HEK293 (cell line): ENCODE results near the gene SMIM20.

Experiments used
- CTCF ChIA-PET: fragments of 350-600 bp; formaldehyde crosslinking; extraction: SDS; loops from one replicate; lab custom pipeline; 2021; ENCODE audit warnings: antibody characterized with exemption; lab: Yijun Ruan, JAX
- POLR2A ChIA-PET: fragments of 300-600 bp; formaldehyde crosslinking; extraction: SDS; loops from one replicate; lab custom pipeline; 2020; ENCODE audit warnings: antibody characterized with exemption, inconsistent platforms; lab: Yijun Ruan, JAX
- H3K27ac ChIP-seq: fragments of 200-500 bp; sonication (Bioruptor generic); 2 replicates; pipeline ENCODE4 v1.5.1; 2014; ENCODE audit warnings: low read depth, low read length, control low read depth, inconsistent platforms; ENCODE audit errors: extremely low read depth
- H3K36me3 ChIP-seq, 2 experiments: fragments of 200-500 bp in 1 of 2; sonication (Bioruptor generic) in 1 of 2; 1 replicate in 1 of 2; 2 replicates in 1 of 2; pipeline ENCODE4 v1.5.1; 2014 to 2017; ENCODE audit warnings: inconsistent platforms in 2 of 2, low read length in 2 of 2; ENCODE audit not compliant: control insufficient read depth in 2 of 2, insufficient read depth in 1 of 2
- H3K4me1 ChIP-seq: fragments of 200-500 bp; sonication (Bioruptor generic); 2 replicates; pipeline ENCODE4 v1.5.1; 2014; ENCODE audit warnings: mild to moderate bottlenecking, low read length, inconsistent platforms; ENCODE audit not compliant: control insufficient read depth, insufficient read depth
- H3K4me3 ChIP-seq: 2 replicates; pipeline ENCODE4 v1.5.1; 2011; ENCODE audit warnings: low read depth, mild to moderate bottlenecking, control low read depth, low read length, moderate library complexity
- H3K9me3 ChIP-seq: fragments of 200-500 bp; sonication (Bioruptor generic); 2 replicates; pipeline ENCODE4 v1.5.1; 2014; ENCODE audit warnings: low read depth, low read length, inconsistent platforms; ENCODE audit not compliant: control insufficient read depth, insufficient read depth
- FEZF1 ChIP-seq: fragments of 450-650 bp; formaldehyde crosslinking; IDR thresholded peaks from 2 replicates; pipeline ENCODE4 v1.5.1; 2016; ENCODE audit warnings: missing biosample characterization, missing genetic modification characterization
- IKZF3 ChIP-seq: fragments of 450-650 bp; IDR thresholded peaks from 2 replicates; pipeline ENCODE4 v1.5.0; 2018; ENCODE audit warnings: missing biosample characterization, mild to moderate bottlenecking, missing genetic modification characterization, moderate library complexity
- INSM2 ChIP-seq: fragments of 450-650 bp; formaldehyde crosslinking; IDR thresholded peaks from 2 replicates; pipeline ENCODE4 v1.5.1; 2016; ENCODE audit warnings: missing biosample characterization, missing genetic modification characterization
- PATZ1 ChIP-seq: fragments of 450-650 bp; formaldehyde crosslinking; IDR thresholded peaks from 2 replicates; pipeline ENCODE4 v1.5.1; 2016; ENCODE audit warnings: missing biosample characterization, missing genetic modification characterization
- SETDB1 ChIP-seq: IDR thresholded peaks from one replicate; pipeline ENCODE4 v1.6.1; 2017; ENCODE audit warnings: mild to moderate bottlenecking, low read length, moderate library complexity, mixed read lengths; ENCODE audit not compliant: insufficient read length
- SP7 ChIP-seq: fragments of 450-650 bp; formaldehyde crosslinking; IDR thresholded peaks from 2 replicates; pipeline ENCODE4 v1.5.1; 2016; ENCODE audit warnings: missing biosample characterization, missing genetic modification characterization
- ZBTB21 ChIP-seq: fragments of 450-650 bp; formaldehyde crosslinking; IDR thresholded peaks from 2 replicates; pipeline ENCODE4 v1.5.1; 2017; ENCODE audit warnings: missing biosample characterization, missing genetic modification characterization
- ZBTB44 ChIP-seq: fragments of 450-650 bp; IDR thresholded peaks from 2 replicates; pipeline ENCODE4 v1.5.1; 2018; ENCODE audit warnings: missing biosample characterization, mild to moderate bottlenecking, missing genetic modification characterization
- ZFP69B ChIP-seq: fragments of 450-650 bp; formaldehyde crosslinking; IDR thresholded peaks from 2 replicates; pipeline ENCODE4 v1.5.1; 2016; ENCODE audit warnings: missing biosample characterization, missing genetic modification characterization
- ZNF148 ChIP-seq: fragments of 450-650 bp; formaldehyde crosslinking; IDR thresholded peaks from 2 replicates; pipeline ENCODE4 v1.5.0; 2017; ENCODE audit warnings: missing biosample characterization, missing genetic modification characterization, borderline replicate concordance
- ZNF175 ChIP-seq: fragments of 450-650 bp; formaldehyde crosslinking; IDR thresholded peaks from 2 replicates; pipeline ENCODE4 v1.5.1; 2016; ENCODE audit warnings: missing biosample characterization, missing genetic modification characterization
- ZNF211 ChIP-seq: fragments of 450-650 bp; formaldehyde crosslinking; IDR thresholded peaks from 2 replicates; pipeline ENCODE4 v1.5.1; 2016; ENCODE audit warnings: low read depth, missing biosample characterization, missing genetic modification characterization
- ZNF280D ChIP-seq: fragments of 450-650 bp; formaldehyde crosslinking; IDR thresholded peaks from 2 replicates; pipeline ENCODE4 v1.5.1; 2016; ENCODE audit warnings: missing biosample characterization, missing genetic modification characterization
- ZNF433 ChIP-seq: fragments of 450-650 bp; formaldehyde crosslinking; IDR thresholded peaks from 2 replicates; pipeline ENCODE4 v1.5.1; 2016; ENCODE audit warnings: missing biosample characterization, missing genetic modification characterization, low read depth
- ZNF48 ChIP-seq: fragments of 450-650 bp; formaldehyde crosslinking; IDR thresholded peaks from 2 replicates; pipeline ENCODE4 v1.5.1; 2016; ENCODE audit warnings: missing biosample characterization, missing genetic modification characterization
- ZNF501 ChIP-seq: fragments of 450-650 bp; formaldehyde crosslinking; IDR thresholded peaks from 2 replicates; pipeline ENCODE4 v1.5.1; 2016; ENCODE audit warnings: missing biosample characterization, missing genetic modification characterization
- ZNF530 ChIP-seq: fragments of 450-650 bp; formaldehyde crosslinking; IDR thresholded peaks from 2 replicates; pipeline ENCODE4 v1.5.1; 2016; ENCODE audit warnings: low read depth, missing biosample characterization, missing genetic modification characterization
- ZNF560 ChIP-seq: fragments of 450-650 bp; formaldehyde crosslinking; IDR thresholded peaks from 2 replicates; pipeline ENCODE4 v1.5.1; 2017; ENCODE audit warnings: missing biosample characterization, missing genetic modification characterization, borderline replicate concordance
- ZNF621 ChIP-seq: fragments of 450-650 bp; formaldehyde crosslinking; IDR thresholded peaks from 2 replicates; pipeline ENCODE4 v1.5.1; 2017; ENCODE audit warnings: missing biosample characterization, missing genetic modification characterization
- ZNF629 ChIP-seq: fragments of 450-650 bp; formaldehyde crosslinking; IDR thresholded peaks from 2 replicates; pipeline ENCODE4 v1.5.1; 2017; ENCODE audit warnings: missing biosample characterization, missing genetic modification characterization
- ZNF670 ChIP-seq: fragments of 450-650 bp; formaldehyde crosslinking; IDR thresholded peaks from 2 replicates; pipeline ENCODE4 v1.5.1; 2016; ENCODE audit warnings: missing biosample characterization, missing genetic modification characterization, low read depth

SMIM20 gene

GRCh38 chr4:25889589-25890503, 24.2 kb upstream of the SMIM20 start:
- ChIA-PET POLR2A (no interaction called here), CTCF (no interaction called here)
- Histone ChIP-seq H3K9me3 (no peaks in the 10 kb centered on the region), H3K36me3 (no peaks in the 10 kb centered on the region), H3K4me1 (no peaks in the 10 kb centered on the region), H3K27ac (no peak overlapping the region), H3K4me3 (no peak overlapping the region)
- TF ChIP-seq PATZ1 (tag by site-specific recombination) (no peak), SETDB1 (no peak), ZNF48 (tag by site-specific recombination) (no peak), ZFP69B (tag by site-specific recombination) (no peak), ZBTB21 (no peak), ZNF211 (tag by site-specific recombination) (no peak), ZNF148 (tag by site-specific recombination) (no peak), INSM2 (tag by site-specific recombination) (no peak), ZNF670 (tag by site-specific recombination) (no peak), ZNF621 (tag by site-specific recombination) (no peak)

- no peak overlapping the region for H3K27ac ChIP-seq
- H3K4me3 ChIP-seq: no peak overlapping the region
- ChIA-PET CTCF (no interaction called here), POLR2A (no interaction called here)
- H3K9me3 ChIP-seq: no peaks in the 10 kb centered on the region
- H3K36me3 ChIP-seq: no peaks in the 10 kb centered on the region
- H3K4me1 ChIP-seq: no peaks in the 10 kb centered on the region
- TF ChIP-seq ZNF175 (tag by site-specific recombination): no peak
- TF ChIP-seq ZNF501 (tag by site-specific recombination): no peak
- no peak for TF ChIP-seq IKZF3 (tag by site-specific recombination)
- no peak for TF ChIP-seq SP7 (tag by site-specific recombination)
- TF ChIP-seq ZNF433 (tag by site-specific recombination): no peak
- no peak for TF ChIP-seq FEZF1 (tag by site-specific recombination)
- TF ChIP-seq ZNF280D: no peak
- TF ChIP-seq ZNF560: no peak
- TF ChIP-seq ZBTB44 (tag by site-specific recombination): no peak
- TF ChIP-seq ZNF629 (tag by site-specific recombination): no peak
- no peak for TF ChIP-seq ZNF530 (tag by site-specific recombination)
Observed at GRCh38 chr4:25890571-25891485, 23.2 kb upstream of the SMIM20 start.
